ENCODE measurements around the gene SLC22A5.

GRCh38 chr5:132377738-132378137 lies 8.2 kb downstream of the SLC22A5 start:
- no peak for TF ChIP-seq BRCA1 (IDR thresholded peaks at IDR 0.05)
- TF ChIP-seq BRCA1 (CRISPR knock-in tag; IDR thresholded peaks at IDR 0.05) = no peak
- no peak for TF ChIP-seq CSDE1 (IDR thresholded peaks at IDR 0.05)
- TF ChIP-seq EZH2 (IDR thresholded peaks at IDR 0.05; ENCODE audit: borderline replicate concordance, low read depth, low read length) = no peak
- no peak for TF ChIP-seq MXI1 (IDR thresholded peaks at IDR 0.05; ENCODE audit: low read depth, low read length)
- no peak for TF ChIP-seq CTCF (IDR thresholded peaks at IDR 0.05 in 2 of 3, conservative IDR thresholded peaks at IDR 0.05 in 1 of 3; ENCODE audit: insufficient read depth in 2 of 3, low read depth in 1 of 3, low read length in 3 of 3)
- no peak for TF ChIP-seq E2F1 (CRISPR knock-in tag; IDR thresholded peaks at IDR 0.05)
- no peak for TF ChIP-seq SPI1 (IDR thresholded peaks at IDR 0.05; ENCODE audit: borderline replicate concordance, low read depth, low read length)
- TF ChIP-seq TAF7 (tag; IDR thresholded peaks at IDR 0.05) = no peak
- TF ChIP-seq POLR2A (conservative IDR thresholded peaks at IDR 0.05) = no peak
- no peak for TF ChIP-seq GABPA (tag; conservative IDR thresholded peaks at IDR 0.05; ENCODE audit: low read depth)
- no peak for TF ChIP-seq POLR2AphosphoS5 (IDR thresholded peaks at IDR 0.05; ENCODE audit: control insufficient read depth, insufficient read depth, low read depth, low read length)
- no peak for TF ChIP-seq YY1 (IDR thresholded peaks at IDR 0.05; ENCODE audit: borderline replicate concordance in 1 of 3, control insufficient read depth in 1 of 3, extremely low read depth in 1 of 3, insufficient read depth in 3 of 3, insufficient read length in 1 of 3, insufficient replicate concordance in 2 of 3, low read depth in 1 of 3, low read length in 2 of 3)
- TF ChIP-seq TAF1 (IDR thresholded peaks at IDR 0.05; ENCODE audit: control insufficient read depth, extremely low read depth, insufficient read depth, low read length, severe bottlenecking) = no peak
- TF ChIP-seq UBTF (IDR thresholded peaks at IDR 0.05; ENCODE audit: borderline replicate concordance in 1 of 2, low read depth in 2 of 2, low read length in 2 of 2) = no peak
